GM19239 (cell line): Measurements from ENCODE around the gene ZBTB42.
"Not testable (repeated sequence)": the region's sequence is repeated elsewhere in the genome, so short reads cannot be mapped to it uniquely, and the experiment has no call there.

ENCODE experiments used
- DNase-seq: peaks from one replicate; pipeline ENCODE4 v3.0.0; 2011; ENCODE audit warnings: low spot score; ENCODE audit not compliant: insufficient read length
- FAIRE-seq: peaks from 2 replicates; lab custom pipeline; 2011; peaks lifted over from hg19 to GRCh38; lab: Jason Lieb, UNC

Gene ZBTB42

DNA sequence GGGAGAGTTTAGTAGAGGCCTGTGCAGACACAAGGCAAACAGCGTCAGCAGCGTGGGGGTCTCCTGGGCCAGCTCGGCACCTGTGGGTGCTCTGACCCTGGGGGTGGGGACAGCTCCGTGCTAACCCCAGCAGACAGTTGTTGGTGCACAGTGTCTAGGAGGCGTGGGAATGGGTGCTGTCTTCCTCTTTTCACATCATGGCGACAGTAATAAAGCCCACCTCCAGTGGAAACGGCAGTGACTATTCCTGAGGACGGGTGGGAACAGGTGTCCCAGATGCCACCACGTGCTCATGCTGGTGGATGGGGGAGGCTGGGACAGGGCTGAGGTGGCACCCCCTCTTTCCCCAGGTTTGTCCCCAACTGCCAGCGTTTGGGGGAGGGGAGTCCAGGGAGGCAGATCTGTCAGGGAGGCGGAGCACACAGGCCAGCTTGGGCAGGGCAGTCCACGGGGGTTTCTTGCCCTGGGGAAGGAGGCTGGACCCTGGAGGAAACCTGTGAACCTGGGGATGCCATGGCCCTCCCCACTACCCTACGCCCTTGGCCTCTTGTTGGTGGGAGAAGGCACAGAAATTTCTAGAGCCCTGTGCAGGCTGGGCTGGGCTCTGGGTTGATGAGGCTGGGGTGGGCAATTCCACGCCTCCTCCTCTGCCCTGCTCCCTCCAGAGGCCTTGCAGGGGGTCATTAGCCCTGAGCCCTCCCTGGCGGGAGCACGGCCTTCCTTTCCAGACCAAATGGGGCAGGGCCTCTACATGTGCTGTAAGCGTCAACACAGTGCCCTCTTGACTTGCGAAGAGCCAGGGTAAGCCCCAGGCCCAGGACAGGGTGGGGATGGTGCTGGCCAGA is 3.8 kb downstream of the ZBTB42 start:
- DNase-seq (no peak), FAIRE-seq (no peak)

DNA sequence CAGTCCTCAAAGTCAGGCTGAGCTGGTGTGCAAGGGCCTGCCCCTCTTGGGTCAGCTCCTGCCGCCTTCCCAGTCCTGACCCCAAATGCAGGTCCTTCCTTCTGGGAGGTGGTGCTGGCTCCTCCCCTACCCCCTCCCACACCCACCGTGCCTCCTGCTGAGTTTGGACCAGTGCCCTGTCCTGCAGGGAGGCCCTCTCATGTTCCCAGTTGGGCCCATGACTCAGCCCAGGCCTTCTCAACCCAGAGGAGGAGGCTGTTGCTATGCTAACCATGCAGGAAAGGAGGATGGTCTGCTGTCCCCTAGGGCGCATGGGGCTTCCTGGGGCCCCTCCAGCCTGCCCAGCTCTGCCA is 4.4 kb downstream of the ZBTB42 start:
- FAIRE-seq, result no peak

DNA sequence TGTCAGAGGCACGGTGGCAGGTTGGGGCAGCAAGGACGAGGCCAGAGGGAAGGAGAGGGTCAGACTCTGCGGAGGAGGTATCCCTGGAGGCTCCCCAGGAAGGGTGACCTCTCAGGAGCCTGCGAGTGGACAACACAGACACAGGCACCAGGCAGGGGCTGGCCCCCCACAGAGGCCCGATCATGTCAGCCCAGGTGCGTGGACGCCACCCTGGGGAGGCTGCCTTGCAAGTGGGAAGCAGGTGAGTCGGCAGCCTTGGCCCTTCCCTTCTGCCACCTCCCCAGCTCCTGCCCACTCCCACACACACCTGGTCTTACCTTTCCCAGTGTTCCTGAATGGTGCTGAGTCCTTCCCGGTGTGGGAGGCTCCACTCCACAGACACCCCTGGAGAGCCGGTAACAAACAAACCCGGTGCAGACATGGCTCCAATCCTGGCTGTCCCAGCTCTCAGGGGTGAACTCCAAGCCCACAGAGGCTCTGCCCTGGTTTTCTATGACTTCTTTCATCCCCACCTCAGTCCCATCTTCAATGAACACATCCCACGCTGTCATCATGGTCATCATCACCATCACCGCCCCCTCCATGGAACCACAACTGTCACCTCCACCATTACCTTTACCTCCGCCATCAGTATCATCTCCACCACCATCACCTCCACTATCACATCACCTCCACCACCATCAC is 5.2 kb downstream of the ZBTB42 start:
- FAIRE-seq, result no peak
- no peak for DNase-seq

More for the DNA sequence above, 4.4 kb downstream of the ZBTB42 start:
- no peak for DNase-seq

DNA sequence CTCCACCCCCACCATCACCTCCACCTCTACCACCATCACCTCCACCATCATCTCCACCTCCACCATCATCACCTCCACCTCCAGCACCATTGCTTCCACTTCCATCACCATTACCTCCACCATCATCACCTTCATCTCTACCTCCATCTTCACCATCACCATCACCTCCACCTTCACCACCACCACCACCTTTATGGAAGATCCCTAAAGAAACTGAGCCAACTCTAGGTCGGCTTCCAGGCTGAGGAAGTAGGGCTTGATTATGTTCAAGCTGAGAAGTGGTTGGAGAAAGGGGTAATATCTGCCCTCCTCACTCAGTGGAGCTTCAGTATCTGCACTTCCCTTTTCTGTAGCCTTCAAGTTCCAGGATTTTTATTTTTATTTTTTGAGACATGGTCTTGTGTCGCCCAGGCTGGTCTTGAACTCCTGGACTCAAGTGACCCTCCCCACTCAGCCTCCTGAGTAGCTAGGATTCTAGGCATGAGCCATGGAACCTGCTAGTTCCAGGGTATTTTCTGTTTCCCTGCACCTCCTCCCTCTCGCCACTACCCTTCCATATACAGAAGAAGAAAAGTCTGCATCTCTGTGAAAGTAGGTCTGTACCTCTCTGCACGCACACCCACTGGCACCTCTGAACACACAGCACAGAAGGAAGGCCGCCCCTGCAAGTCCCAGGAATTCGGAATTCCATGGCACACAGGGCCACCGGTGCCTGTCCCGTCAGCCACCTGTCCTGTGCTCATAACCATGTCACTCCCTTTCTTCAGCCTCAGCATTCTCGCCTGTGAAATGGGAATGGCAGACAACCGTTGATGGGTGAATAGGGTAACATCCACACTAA is 5.9 kb downstream of the ZBTB42 start:
- DNase-seq, result no peak
- FAIRE-seq, result no peak

DNA sequence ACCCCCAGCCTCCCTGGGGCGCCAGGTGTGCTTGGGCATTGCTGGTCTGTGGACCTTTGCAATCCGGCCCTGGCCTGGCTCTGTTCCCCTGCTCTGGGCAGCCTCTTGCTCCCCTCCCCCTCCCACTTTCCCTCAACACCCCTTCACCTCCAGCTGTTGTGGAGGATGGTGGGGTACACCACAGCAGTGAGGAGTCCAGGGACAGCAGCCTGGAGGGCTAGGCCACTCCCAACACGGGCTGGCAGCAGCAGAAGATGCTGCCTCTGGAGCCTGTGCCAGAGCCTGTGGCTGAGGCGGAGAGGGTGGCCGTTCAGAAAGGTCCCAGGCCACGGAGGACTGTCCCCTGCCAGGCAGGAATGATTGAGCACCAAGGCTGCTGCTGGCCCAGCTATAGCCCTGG is 7.6 kb downstream of the ZBTB42 start:
- no peak for FAIRE-seq
- no peak for DNase-seq

DNA sequence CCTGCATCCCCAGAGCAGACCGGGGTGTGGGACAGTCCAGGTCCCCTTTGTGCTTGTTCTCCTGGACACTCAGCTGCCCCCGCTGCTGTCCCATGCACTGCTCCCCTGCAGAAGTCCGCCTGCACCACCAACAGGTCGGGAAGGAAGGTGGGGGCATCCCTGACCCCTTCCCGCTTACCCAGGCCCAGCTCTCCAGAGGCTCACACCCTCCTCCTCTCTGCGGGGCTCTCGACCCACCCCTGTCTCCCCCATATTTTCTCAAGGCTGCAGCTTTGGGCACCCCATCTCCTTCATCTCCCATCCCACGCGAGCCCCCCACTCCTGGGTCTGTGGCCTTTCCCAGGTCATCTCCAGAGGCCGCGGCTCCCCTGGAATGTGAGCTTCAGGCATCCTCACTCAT is 9.4 kb downstream of the ZBTB42 start:
- DNase-seq, result no peak

DNA sequence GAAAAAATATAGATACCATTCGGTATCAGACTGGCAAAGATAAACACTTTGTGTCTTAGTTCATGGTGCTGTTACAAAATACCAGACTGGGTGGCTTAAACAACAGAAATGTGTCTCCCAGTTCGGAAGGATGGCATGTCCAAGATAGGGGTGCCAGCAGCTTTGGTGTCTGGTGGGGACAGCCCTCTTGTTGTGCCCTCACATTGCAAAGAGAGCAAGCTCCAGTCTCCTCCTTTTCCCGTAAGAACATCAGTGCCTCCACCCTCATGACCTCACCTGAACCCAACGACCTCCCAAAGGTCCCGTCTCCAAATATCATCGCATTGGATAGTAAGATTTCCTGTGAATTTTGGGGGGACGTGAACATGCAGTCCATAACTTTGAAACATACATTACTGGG is 12.4 kb downstream of the ZBTB42 start:
- FAIRE-seq, result no peak

More for the DNA sequence above, 9.4 kb downstream of the ZBTB42 start:
- FAIRE-seq, result no peak

DNA sequence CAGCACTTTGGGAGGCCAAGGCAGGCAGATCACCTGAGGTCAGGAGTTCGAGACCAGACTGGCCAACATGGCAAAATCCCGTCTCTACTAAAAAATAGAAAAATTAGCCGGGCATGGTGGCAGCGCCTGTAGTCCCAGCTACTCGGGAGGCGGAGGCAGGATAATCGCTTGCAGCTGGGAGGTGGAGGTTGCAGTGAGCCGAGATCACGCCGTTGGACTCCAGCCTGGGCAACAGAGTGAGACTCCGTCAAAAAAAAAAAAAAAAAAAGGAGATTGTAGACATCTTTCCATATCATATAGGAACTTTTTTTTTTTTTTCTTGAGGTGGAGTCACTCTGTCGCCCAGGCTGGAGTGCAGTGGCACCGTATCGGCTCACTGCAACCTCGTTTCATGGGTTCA is 13.8 kb downstream of the ZBTB42 start:
- FAIRE-seq, DNase-seq: not testable (repeated sequence)

More for the DNA sequence above, 12.4 kb downstream of the ZBTB42 start:
- DNase-seq, result no peak

DNA sequence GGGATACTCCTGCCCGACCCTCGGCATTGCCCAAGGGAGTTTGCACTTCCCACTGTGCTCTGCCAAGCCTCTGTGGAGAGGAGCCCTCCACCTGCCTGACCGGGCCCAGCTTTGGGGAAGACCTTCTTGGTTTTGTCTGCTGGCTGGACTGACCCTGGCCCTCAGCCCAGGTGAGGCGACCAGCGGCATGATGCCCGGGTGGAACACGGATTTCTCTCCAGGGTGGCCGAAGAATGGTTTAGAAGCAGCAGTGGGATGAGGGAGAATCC is 15.6 kb downstream of the ZBTB42 start:
- DNase-seq (no peak), FAIRE-seq (no peak)

DNA sequence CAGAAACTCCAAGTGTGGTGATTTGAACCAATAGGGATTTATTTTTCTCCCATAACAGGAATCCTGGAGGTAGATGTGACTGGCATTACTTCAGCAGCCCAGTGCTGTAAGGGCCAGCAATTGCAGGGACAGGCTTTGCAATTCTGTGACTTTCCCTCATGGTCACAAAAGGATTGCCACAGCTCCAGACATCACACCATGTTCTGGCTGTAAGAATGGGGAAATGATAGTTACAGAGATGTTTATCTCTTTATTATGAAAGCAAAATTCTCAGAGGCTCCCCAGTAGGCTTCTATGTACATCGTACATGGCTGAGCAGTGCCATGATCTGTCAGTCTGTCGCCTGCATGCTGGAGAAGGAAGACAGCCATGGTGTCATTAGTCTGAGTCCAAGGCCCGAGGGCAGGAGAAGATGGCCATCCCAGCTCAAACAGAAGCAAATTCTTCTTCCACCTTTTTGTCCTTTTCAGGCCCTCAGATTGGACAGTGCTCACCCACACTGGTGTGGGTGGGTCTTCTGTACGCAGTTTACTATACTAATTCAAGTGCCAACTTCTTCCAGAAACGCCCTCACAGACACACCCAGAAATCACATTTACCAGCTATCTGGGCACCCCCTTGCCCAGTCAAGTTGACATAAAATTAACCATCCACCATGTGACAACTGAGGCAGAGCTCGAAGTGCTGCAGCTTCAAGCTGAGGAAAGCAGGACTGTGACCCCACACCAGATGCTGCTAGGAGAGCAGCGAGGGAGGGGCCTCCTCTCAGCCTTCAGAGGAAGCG is 17.2 kb downstream of the ZBTB42 start:
- FAIRE-seq (no peak), DNase-seq (no peak)

DNA sequence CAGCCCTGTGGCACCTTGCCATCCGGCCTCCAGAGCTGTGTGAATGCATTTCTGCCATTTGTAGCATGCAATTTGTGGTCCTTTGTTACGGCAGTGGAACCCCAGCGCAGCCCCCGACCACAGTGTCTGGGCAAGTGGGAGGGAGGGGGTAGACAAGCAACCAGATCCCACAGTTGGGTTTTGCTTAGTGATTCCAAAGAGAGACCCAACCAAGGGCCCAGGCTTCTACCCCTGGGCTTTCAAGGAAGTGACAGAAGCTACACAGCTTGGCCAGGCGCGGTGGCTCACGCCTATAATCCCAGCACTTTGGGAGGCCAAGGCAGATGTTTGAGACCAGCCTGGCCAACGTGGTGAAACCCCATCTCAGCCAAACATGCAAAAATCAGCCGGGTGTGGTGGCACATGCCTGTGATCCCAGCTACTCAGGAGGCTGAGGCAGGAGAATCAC is 17.8 kb downstream of the ZBTB42 start:
- DNase-seq (no peak), FAIRE-seq (no peak)

DNA sequence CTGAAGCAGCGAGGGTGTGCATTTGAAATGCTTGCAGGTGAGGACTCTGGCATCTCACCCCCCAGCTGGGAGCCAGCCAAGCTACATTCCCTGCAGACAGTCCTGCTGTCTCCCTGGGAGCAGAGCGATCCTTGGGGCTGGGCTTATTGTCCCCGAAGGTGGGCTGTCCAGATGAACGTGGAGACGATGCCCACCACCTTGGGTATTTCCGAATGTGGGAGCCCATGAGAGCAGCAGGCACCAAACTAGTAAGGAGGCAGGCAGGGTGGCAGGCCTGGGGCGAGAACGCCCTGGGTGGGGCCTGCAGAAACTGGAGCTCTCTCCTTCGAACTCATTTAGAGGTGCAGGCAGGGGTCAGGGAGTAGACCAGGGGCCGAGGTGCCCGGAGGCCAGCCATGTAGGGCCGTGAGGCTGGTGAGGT is 18.5 kb downstream of the ZBTB42 start:
- DNase-seq, result no peak
- FAIRE-seq, result no peak

DNA sequence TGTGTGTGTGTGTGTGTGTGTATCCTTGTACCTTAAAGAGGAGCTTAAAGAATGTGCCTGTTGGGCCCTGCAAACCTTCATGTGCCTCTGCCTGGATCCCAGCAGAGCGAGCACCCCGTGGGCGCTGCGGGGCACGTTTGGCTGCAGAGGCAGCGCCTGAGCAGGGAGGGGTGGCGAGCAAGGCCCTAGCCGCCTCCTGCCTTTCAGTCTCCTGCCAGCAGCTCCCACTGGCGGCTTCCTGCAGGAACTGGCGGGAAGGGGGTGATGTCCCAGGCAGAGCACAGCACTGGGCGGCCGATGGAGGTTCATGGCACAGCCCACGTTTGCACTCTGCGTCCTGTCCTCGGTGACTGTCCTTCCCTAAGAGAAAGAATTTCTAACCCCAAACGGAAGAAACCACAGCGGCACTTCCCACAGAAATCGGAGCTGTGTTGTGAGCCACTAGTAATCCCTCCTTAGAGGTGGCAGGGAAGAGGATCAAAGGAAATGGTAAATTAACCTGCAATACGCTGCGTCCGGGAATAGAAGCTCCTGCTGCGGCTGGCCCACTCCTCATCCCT is 19.8 kb downstream of the ZBTB42 start:
- FAIRE-seq, result no peak
- no peak for DNase-seq

DNA sequence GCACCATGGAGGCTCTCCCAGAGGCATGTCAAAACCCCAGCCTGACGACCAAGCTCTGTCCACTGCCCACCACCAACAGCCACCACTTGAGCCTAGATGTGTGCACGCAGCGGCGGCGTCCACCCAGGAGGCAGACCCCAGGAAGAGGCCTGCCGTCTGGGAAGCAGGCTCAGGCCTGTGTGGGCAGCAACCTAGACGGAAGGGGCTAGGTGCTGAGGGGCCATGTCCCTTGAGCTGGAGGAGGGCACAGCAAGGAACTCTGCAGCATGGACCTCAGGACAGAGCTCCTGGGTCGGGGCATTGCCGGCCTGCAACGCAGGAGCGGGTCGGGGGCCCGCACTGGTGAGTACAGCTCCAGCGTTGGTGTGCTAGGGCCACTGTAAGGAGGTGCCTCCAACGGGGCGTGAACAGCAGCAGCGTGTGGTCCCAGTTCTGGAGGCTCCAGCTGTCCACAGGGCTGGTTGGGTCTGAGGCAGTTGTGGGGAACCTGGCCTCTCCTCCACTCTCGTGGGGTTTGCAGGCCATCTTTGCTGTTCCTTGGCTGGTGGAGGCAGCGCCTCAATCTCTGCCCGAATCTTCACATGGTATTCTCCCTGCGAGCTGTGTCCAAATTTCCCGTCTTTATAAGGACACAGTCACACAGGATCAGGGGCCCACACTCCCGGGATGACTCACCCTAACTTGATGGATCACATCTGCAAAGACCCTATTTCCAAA is 20.5 kb downstream of the ZBTB42 start:
- FAIRE-seq, result no peak
- DNase-seq, result no peak

DNA sequence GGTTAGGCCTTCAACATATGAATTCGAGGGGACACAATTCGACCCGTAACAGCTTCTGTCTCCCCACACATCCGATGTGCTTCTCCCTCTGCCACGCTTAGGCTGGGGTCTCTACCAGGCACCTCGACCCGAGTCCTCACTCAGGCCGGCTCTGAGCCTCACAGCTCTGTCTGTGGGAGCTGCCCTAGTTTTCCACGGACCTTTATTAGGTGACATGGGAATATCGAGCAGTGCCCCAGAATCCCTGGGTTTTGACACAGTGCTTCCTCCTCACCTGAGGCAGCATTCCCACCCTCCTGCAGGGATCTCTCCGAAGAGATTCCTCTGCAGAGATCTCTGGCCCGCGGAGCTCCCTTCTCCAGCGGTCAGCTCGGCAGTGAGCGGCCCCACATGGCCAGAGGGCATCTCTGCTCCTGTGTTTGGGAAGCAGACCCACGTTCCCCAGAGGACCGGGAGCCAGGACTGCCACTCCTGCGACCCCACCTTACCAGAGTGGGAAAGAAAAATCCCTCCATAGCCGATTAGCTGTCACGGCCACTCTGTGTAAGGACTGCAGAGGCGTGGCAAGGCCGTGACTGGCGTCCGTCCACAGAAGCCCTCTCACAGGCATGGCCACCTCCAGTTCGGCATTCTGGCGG is 21.2 kb downstream of the ZBTB42 start:
- no peak for FAIRE-seq
- no peak for DNase-seq

DNA sequence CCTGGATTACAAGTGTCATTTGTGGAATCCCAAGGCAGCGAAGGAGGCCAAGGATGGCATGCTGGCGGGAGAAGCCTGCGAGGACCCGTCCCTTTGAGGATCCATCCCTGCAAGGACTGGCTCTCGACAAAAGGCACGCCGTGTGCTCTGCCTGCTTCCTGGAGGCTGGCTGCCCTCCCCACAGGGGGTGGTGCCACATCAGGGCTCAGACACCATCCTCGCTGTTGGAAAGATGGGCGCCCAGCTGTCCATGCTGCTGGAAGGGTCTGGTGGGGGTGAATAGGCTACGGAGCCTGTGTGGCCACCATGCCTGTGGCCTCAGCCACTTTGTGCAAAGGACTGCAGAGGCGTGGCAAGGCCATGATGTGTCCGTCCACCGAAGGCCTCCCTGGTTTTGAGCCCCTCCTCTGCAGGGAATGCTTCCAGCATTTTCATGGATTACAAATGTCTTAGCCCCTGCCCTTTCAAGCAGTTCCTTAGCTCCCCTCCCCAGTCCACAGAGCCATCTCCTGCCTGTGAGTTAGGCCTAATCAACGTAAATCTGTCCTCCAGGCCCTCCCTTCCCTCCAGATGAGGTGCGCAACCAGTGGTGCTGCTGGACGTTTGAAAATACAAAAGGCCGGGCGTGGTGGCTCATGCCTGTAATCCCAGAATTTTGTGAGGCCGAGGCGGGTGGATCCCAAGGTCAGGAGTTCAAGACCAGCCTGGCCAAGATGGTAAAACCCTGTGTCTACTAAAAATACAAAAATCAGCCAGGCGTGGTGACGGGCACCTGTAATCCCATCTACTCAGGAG is 22.1 kb downstream of the ZBTB42 start:
- no peak for DNase-seq
- FAIRE-seq, result no peak

DNA sequence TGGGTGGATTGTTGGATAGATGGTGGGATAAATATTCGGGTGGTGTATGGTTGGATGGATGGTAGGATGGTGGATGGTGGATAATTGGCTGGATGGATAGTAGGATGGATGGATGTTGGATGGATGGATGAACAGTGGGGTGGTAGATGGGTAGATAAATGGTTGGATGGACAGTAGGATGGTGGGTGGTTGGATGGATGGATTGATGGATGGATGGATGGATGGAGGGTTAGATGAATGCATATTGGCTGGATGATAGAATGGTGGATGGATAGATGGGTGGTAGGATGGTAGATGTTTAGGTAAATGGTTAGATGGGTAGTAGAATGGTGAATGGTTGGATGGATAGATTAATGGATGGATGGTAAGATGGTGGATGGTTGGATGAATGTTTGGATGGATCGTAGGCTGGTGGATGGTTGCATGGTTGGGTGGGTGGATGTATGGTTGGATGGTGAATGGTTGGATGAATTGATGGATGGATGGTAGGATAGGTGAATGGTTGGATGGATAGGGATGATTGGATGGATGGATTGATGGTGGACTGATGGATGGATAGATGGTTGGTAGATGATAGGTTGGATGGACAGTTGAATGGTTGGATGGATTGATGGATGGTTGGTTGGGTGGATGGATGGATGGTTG is 23.6 kb downstream of the ZBTB42 start:
- FAIRE-seq, result no peak
- DNase-seq, result no peak
